Mesenchymal stem cell (in vitro differentiated cells and primary cell): ENCODE data around the gene AFG1L.
A peak's percentile ranks its signal among the peaks of the same experiment; 100 is the strongest.

Experiments
- DNase-seq: peaks from one replicate; pipeline ENCODE4 v3.0.0-alpha.2; 2013
- H2AFZ ChIP-seq: one replicate; pipeline ENCODE4 v1.6.1; 2013; ENCODE audit warnings: low read depth, mild to moderate bottlenecking, control low read depth, inconsistent platforms, low read length, moderate library complexity
- H2AK5ac ChIP-seq: 2 replicates; pipeline ENCODE4 v1.6.1; 2013; ENCODE audit warnings: low read length, moderate library complexity, mild to moderate bottlenecking, inconsistent platforms; ENCODE audit not compliant: severe bottlenecking
- H2BK120ac ChIP-seq: one replicate; pipeline ENCODE4 v1.6.1; 2013; ENCODE audit warnings: low read depth, mild to moderate bottlenecking, inconsistent platforms, low read length, moderate library complexity
- H2BK12ac ChIP-seq, 2 experiments: one replicate each; pipeline ENCODE4 v1.6.1; 2013; ENCODE audit warnings: inconsistent platforms in 2 of 2, low read length in 2 of 2, mild to moderate bottlenecking in 2 of 2, moderate library complexity in 2 of 2, control low read depth in 1 of 2
- H2BK15ac ChIP-seq: one replicate; pipeline ENCODE4 v1.6.1; 2013; ENCODE audit warnings: mild to moderate bottlenecking, low read depth, inconsistent platforms; ENCODE audit not compliant: poor library complexity, severe bottlenecking
- H2BK5ac ChIP-seq: 2 replicates; pipeline ENCODE4 v1.6.1; 2013; ENCODE audit warnings: low read depth, mild to moderate bottlenecking, low read length, control low read depth, inconsistent platforms; ENCODE audit not compliant: poor library complexity, severe bottlenecking
- H3K14ac ChIP-seq, 2 experiments: one replicate each; pipeline ENCODE4 v1.6.1; 2013; ENCODE audit warnings: inconsistent platforms in 2 of 2, low read length in 2 of 2, control low read depth in 1 of 2, mild to moderate bottlenecking in 1 of 2, moderate library complexity in 1 of 2
- H3K18ac ChIP-seq, 2 experiments: one replicate each; pipeline ENCODE4 v1.6.1; 2013; ENCODE audit warnings: inconsistent platforms in 2 of 2, low read length in 2 of 2, control low read depth in 1 of 2, low read depth in 1 of 2, mild to moderate bottlenecking in 1 of 2
- H3K23ac ChIP-seq, 2 experiments: one replicate each; pipeline ENCODE4 v1.6.1; 2013; ENCODE audit warnings: inconsistent platforms in 2 of 2, low read length in 2 of 2, mild to moderate bottlenecking in 2 of 2, moderate library complexity in 2 of 2, control low read depth in 1 of 2
- H3K27ac ChIP-seq: 2 replicates; pipeline ENCODE4 v1.5.1; 2013; ENCODE audit warnings: mild to moderate bottlenecking, moderate library complexity, low read length, control low read depth, inconsistent platforms; ENCODE audit not compliant: poor library complexity, severe bottlenecking
- H3K27me3 ChIP-seq, 2 experiments: 2 replicates each; pipeline versions ENCODE4 v1.6.1 to v1.7.0; 2013; ENCODE audit warnings: low read length in 2 of 2, mild to moderate bottlenecking in 2 of 2, moderate library complexity in 2 of 2, control low read depth in 1 of 2, inconsistent platforms in 1 of 2; ENCODE audit not compliant: control insufficient read depth in 1 of 2, insufficient read depth in 1 of 2
- H3K36me3 ChIP-seq, 2 experiments: 2 replicates each; pipeline versions ENCODE4 v1.6.1 to v1.7.0; 2013; ENCODE audit warnings: low read length in 2 of 2, control low read depth in 1 of 2, inconsistent platforms in 1 of 2, low read depth in 1 of 2, mild to moderate bottlenecking in 1 of 2; ENCODE audit not compliant: insufficient read depth in 2 of 2, control insufficient read depth in 1 of 2
- H3K4ac ChIP-seq, 2 experiments: one replicate each; pipeline ENCODE4 v1.6.1; 2013; ENCODE audit warnings: inconsistent platforms in 2 of 2, low read length in 2 of 2, mild to moderate bottlenecking in 2 of 2, moderate library complexity in 2 of 2, control low read depth in 1 of 2, low read depth in 1 of 2
- H3K4me1 ChIP-seq: 2 replicates; pipeline ENCODE4 v1.6.1; 2013; ENCODE audit warnings: low read depth, low read length, control low read depth; ENCODE audit not compliant: control insufficient read depth, insufficient read depth
- H3K4me2 ChIP-seq: 2 replicates; pipeline ENCODE4 v1.6.1; 2013; ENCODE audit warnings: low read length, mild to moderate bottlenecking, inconsistent platforms; ENCODE audit not compliant: poor library complexity, severe bottlenecking
- H3K4me3 ChIP-seq, 2 experiments: 2 replicates each; pipeline versions ENCODE4 v1.5.1 to v1.7.0; 2013; ENCODE audit warnings: low read length in 2 of 2, mild to moderate bottlenecking in 2 of 2, control low read depth in 1 of 2, low read depth in 1 of 2; ENCODE audit not compliant: insufficient read depth in 1 of 2
- H3K79me1 ChIP-seq: replicated peaks from 2 replicates; pipeline ENCODE4 v1.6.1; 2013; ENCODE audit warnings: mild to moderate bottlenecking, control low read depth, low read length, inconsistent platforms; ENCODE audit not compliant: poor library complexity, severe bottlenecking
- H3K9ac ChIP-seq: 2 replicates; pipeline ENCODE4 v1.7.0; 2013; ENCODE audit warnings: mild to moderate bottlenecking, low read length, moderate library complexity
- H3K9me3 ChIP-seq: 2 replicates; pipeline ENCODE4 v1.7.0; 2013; ENCODE audit warnings: mild to moderate bottlenecking, low read length; ENCODE audit not compliant: control insufficient read depth
- H4K8ac ChIP-seq: one replicate; pipeline ENCODE4 v1.6.1; 2013; ENCODE audit warnings: inconsistent platforms, mild to moderate bottlenecking, low read length, moderate library complexity
- H4K91ac ChIP-seq: one replicate; pipeline ENCODE4 v1.6.1; 2013; ENCODE audit warnings: mild to moderate bottlenecking, low read length, inconsistent platforms
- WGBS: methylation state at CpG from one replicate; pipeline ENCODE4 v1.1.7; 2013; ENCODE audit warnings: mixed read lengths; 5-methylcytosine and 5-hydroxymethylcytosine counted together

Gene AFG1L

DNA sequence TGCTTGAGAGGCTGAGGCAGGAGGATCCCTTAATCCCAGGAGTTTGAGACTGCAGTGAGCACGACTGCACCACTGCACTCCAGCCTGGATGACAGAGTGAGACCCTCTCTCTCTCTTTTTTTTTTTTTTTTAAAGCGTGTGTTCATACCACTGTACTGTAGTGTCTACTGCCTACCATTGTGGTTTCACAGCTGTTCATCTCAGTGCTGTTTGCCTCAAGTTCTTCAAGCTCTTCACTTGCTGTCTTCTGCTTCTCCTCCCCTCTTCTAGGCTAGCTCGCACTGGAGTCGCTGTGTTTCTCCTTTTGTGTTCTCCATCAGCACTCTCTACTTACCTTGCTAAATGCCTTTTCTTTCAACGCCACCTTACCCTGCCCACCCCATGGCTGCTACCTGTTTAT, 273.2 kb downstream of the AFG1L start:
- Histone ChIP-seq H2BK15ac (no peak overlapping the region), H2BK120ac (no peak overlapping the region), H3K4me3 (no peak overlapping the region), H3K36me3 (peaks cover 19 to 49% of the 10 kb centered on the region in 2 experiments), H3K4me2 (no peak overlapping the region), H3K23ac (no peak overlapping the region), H2BK5ac (no peak overlapping the region), H2BK12ac (no peak overlapping the region), H3K4ac (no peak overlapping the region), H3K79me1 (peaks cover 11% of the 10 kb centered on the region), H2AK5ac (no peak overlapping the region), H4K8ac (no peak overlapping the region), H2AFZ (no peak overlapping the region), H3K14ac (no peak overlapping the region), H3K9ac (no peak overlapping the region), H3K27ac (no peak overlapping the region), H3K18ac (no peak overlapping the region), H3K27me3 (no peaks in the 10 kb centered on the region), H4K91ac (no peak overlapping the region), H3K9me3 (no peaks in the 10 kb centered on the region), H3K4me1 (peaks cover 5% of the 10 kb centered on the region)
- no peak for DNase-seq
- WGBS: 95% methylated on average over 4 of the region's 5 CpGs

GRCh38 chr6:108568551-108569305, 273.9 kb downstream of the AFG1L start:
- H3K23ac ChIP-seq: no peak overlapping the region
- no peak overlapping the region for H3K4ac ChIP-seq

GRCh38 chr6:108570517-108570916, 275.7 kb downstream of the AFG1L start:
- Histone ChIP-seq H2AK5ac (no peak overlapping the region), H2AFZ (no peak overlapping the region), H3K18ac (no peak overlapping the region), H3K4ac (no peak overlapping the region), H2BK12ac (no peak overlapping the region), H3K36me3 (peaks cover 19 to 52% of the 10 kb centered on the region in 2 experiments), H4K91ac (no peak overlapping the region), H2BK5ac (no peak overlapping the region), H3K79me1 (peaks cover 16% of the 10 kb centered on the region), H3K27me3 (no peaks in the 10 kb centered on the region), H2BK120ac (no peak overlapping the region), H4K8ac (no peak overlapping the region), H3K27ac (no peak overlapping the region), H3K9ac (peak overlapping the region; percentile 21), H3K4me3 (no peak overlapping the region), H3K14ac (no peak overlapping the region), H3K4me2 (no peak overlapping the region), H2BK15ac (no peak overlapping the region), H3K23ac (no peak overlapping the region), H3K4me1 (peaks cover 5% of the 10 kb centered on the region), H3K9me3 (no peaks in the 10 kb centered on the region)
- WGBS: 94% methylated on average over 1 of the region's 1 CpG
- no peak for DNase-seq

More at GRCh38 chr6:108568551-108569305, 273.9 kb downstream of the AFG1L start:
- Histone ChIP-seq H2BK120ac (no peak overlapping the region), H3K4me1 (peaks cover 5% of the 10 kb centered on the region), H2AFZ (no peak overlapping the region), H3K18ac (no peak overlapping the region), H3K9me3 (no peaks in the 10 kb centered on the region), H2AK5ac (no peak overlapping the region), H2BK15ac (no peak overlapping the region), H3K4me2 (no peak overlapping the region), H2BK12ac (no peak overlapping the region), H4K8ac (no peak overlapping the region), H3K27me3 (no peaks in the 10 kb centered on the region), H3K14ac (no peak overlapping the region), H3K27ac (no peak overlapping the region), H4K91ac (no peak overlapping the region), H3K9ac (no peak overlapping the region), H3K79me1 (peaks cover 11% of the 10 kb centered on the region), H3K36me3 (peaks cover 19 to 52% of the 10 kb centered on the region in 2 experiments), H3K4me3 (no peak overlapping the region), H2BK5ac (no peak overlapping the region)
- DNase-seq: no peak
- WGBS: 90% methylated on average over 2 of the region's 3 CpGs

DNA sequence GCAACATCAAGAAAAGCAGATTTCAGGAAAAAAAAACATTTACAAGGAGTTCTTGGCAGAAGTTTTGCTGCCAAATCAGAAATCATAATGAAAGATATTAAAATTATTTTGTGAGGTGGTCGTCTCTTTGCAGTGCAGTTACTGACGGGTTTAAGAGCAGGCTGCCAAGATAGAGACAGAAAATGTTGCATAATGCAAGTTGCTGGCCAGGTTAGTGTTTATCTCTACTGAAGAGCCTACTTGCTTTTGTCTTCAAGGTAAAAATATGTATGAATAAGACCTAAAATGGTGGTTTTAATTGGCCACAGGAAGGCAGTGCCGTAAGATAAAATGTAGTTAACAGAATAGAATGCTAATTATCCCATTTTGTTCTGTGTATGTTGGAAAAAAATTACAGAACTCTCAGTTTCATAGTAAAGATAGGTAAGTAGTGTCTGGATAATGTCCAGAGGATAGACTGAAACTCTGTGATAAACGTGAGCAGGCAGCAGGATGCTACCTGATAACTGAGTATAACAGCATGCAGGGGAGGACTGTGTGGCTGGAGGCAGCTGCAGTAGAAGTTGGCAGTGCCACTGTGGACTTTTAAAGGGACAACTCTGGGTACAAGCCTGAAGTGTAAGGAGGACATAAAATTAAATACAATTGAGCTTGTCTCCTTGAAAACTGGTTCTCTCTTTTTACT, 279.7 kb downstream of the AFG1L start:
- Histone ChIP-seq H3K4me1 (peaks cover 9% of the 10 kb centered on the region), H3K36me3 (peaks cover 9 to 46% of the 10 kb centered on the region in 2 experiments), H3K9ac (no peak overlapping the region), H2AFZ (no peak overlapping the region), H3K4ac (no peak overlapping the region), H3K9me3 (no peaks in the 10 kb centered on the region), H3K79me1 (peaks cover 18% of the 10 kb centered on the region), H2BK12ac (no peak overlapping the region), H3K14ac (no peak overlapping the region), H2BK15ac (no peak overlapping the region), H3K27ac (no peak overlapping the region), H3K4me2 (no peak overlapping the region), H2BK5ac (no peak overlapping the region), H3K18ac (no peak overlapping the region), H2AK5ac (no peak overlapping the region), H2BK120ac (no peak overlapping the region), H4K91ac (no peak overlapping the region), H3K4me3 (no peak overlapping the region), H3K27me3 (no peaks in the 10 kb centered on the region), H3K23ac (no peak overlapping the region), H4K8ac (no peak overlapping the region)
- no peak for DNase-seq
- 90% methylated on average over 4 of the region's 4 CpGs for WGBS
